Measurements from ENCODE around the gene ZACN. TPM values are rescaled to one million over a fixed set of nuclear protein-coding genes. Genes with fewer than 3 reads are reported as not detected.
"Not testable (repeated sequence)": the region's sequence is repeated elsewhere in the genome, so short reads cannot be mapped to it uniquely, and the experiment has no call there.

The ZACN gene
- total RNA-seq, 1 donor from 2014 or later: 0.29 TPM

GRCh38 chr17:76075364-76076145 lies 3.4 kb upstream of the ZACN start:
- H3K36me3 Mint-ChIP-seq: no peaks in the 10 kb centered on the region
- H3K4me3 Mint-ChIP-seq: peak overlapping the region; percentile 76
- peaks cover 68% of the 10 kb centered on the region for H3K27me3 Mint-ChIP-seq
- DNase-seq (ENCODE audit: extremely low spot score, unreplicated experiment): no peak
- TF ChIP-seq, protein P1, sequence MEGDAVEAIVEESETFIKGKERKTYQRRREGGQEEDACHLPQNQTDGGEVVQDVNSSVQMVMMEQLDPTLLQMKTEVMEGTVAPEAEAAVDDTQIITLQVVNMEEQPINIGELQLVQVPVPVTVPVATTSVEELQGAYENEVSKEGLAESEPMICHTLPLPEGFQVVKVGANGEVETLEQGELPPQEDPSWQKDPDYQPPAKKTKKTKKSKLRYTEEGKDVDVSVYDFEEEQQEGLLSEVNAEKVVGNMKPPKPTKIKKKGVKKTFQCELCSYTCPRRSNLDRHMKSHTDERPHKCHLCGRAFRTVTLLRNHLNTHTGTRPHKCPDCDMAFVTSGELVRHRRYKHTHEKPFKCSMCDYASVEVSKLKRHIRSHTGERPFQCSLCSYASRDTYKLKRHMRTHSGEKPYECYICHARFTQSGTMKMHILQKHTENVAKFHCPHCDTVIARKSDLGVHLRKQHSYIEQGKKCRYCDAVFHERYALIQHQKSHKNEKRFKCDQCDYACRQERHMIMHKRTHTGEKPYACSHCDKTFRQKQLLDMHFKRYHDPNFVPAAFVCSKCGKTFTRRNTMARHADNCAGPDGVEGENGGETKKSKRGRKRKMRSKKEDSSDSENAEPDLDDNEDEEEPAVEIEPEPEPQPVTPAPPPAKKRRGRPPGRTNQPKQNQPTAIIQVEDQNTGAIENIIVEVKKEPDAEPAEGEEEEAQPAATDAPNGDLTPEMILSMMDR (conservative IDR thresholded peaks at IDR 0.05): peak; percentile 30
- no peaks in the 10 kb centered on the region for H3K9me3 Mint-ChIP-seq
- peak overlapping the region; percentile 56 for H3K27ac Mint-ChIP-seq
- peaks cover 20% of the 10 kb centered on the region for H3K4me1 Mint-ChIP-seq (ENCODE audit: unreplicated experiment)

DNA sequence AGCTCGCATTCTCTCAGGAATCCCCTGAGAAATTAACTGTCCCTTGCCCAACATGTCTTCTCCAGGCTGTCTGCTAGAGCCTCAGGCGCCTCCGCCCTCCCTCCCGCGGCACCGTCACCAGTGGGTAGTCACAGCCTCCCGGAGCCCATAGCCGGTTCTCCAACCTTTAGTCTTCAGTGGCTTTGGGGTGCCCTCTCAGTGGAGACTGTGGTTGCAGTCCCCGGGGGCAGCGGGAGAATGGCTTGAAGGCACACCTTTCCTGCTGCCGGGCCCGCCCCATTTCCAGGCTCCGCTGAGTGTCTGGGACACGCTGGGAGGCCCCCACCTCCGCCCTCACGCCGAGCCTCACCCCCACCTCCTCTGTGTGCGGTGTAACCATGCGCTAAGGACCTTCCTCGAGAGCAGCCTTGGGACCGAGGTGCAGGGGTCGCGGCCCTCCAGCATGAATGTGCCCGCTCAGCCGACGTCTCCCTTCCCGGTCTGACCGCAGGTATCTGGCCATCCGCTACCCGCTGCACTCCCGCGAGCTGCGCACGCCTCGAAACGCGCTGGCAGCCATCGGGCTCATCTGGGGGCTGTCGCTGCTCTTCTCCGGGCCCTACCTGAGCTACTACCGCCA lies 2.7 kb upstream of the ZACN start:
- Mint-ChIP-seq H3K36me3 (no peaks in the 10 kb centered on the region), H3K9me3 (no peaks in the 10 kb centered on the region), H3K27me3 (peaks cover 74% of the 10 kb centered on the region), H3K4me1 (ENCODE audit: unreplicated experiment) (peaks cover 14% of the 10 kb centered on the region), H3K27ac (no peak overlapping the region), H3K4me3 (peak overlapping the region; percentile 74)
- no peak for DNase-seq (ENCODE audit: extremely low spot score, unreplicated experiment)
- TF ChIP-seq, protein P1 (conservative IDR thresholded peaks at IDR 0.05): no peak

DNA sequence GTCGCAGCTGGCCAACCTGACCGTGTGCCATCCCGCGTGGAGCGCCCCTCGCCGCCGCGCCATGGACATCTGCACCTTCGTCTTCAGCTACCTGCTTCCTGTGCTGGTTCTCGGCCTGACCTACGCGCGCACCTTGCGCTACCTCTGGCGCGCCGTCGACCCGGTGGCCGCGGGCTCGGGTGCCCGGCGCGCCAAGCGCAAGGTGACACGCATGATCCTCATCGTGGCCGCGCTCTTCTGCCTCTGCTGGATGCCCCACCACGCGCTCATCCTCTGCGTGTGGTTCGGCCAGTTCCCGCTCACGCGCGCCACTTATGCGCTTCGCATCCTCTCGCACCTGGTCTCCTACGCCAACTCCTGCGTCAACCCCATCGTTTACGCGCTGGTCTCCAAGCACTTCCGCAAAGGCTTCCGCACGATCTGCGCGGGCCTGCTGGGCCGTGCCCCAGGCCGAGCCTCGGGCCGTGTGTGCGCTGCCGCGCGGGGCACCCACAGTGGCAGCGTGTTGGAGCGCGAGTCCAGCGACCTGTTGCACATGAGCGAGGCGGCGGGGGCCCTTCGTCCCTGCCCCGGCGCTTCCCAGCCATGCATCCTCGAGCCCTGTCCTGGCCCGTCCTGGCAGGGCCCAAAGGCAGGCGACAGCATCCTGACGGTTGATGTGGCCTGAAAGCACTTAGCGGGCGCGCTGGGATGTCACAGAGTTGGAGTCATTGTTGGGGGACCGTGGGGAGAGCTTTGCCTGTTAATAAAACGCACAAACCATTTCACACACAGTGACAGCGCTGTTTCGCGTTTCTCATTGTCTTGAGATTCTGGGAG lies 2.0 kb upstream of the ZACN start:
- peak overlapping the region; percentile 74 for H3K4me3 Mint-ChIP-seq
- H3K9me3 Mint-ChIP-seq: no peaks in the 10 kb centered on the region
- TF ChIP-seq, protein P1 (conservative IDR thresholded peaks at IDR 0.05): no peak
- no peak for DNase-seq (ENCODE audit: extremely low spot score, unreplicated experiment)
- H3K4me1 Mint-ChIP-seq (ENCODE audit: unreplicated experiment): peaks cover 9% of the 10 kb centered on the region
- peaks cover 78% of the 10 kb centered on the region for H3K27me3 Mint-ChIP-seq
- no peak overlapping the region for H3K27ac Mint-ChIP-seq
- no peaks in the 10 kb centered on the region for H3K36me3 Mint-ChIP-seq

DNA sequence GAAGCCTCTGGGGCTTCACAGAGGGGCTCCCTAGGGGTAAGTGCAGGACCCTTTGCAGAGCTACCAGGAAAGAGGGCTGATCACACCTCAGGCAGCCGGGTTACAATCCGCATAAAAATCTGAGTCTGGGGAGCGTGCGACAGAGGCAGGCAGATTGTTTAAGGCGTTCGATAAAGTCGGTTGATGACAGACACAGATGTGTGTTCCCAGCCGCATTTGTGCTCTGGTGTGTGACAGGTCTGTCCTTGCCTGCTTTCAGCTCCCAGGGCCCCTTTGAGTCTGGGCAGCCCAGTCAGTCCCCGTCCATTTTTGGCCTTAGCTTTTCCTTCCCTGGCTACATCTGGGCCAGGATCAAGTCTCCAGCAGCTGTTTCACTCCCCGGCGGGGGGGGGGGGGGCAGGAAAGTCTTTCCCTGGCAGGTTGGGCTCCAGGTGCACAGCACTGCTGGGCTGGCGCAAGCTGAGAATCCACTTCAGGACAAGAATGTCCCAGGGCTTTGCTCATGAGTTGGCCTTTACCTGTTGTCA lies 1.3 kb upstream of the ZACN start:
- peaks cover 78% of the 10 kb centered on the region for H3K27me3 Mint-ChIP-seq
- no peaks in the 10 kb centered on the region for H3K36me3 Mint-ChIP-seq
- no peak overlapping the region for H3K4me3 Mint-ChIP-seq
- H3K27ac Mint-ChIP-seq: no peak overlapping the region
- no peak for DNase-seq (ENCODE audit: extremely low spot score, unreplicated experiment)
- H3K9me3 Mint-ChIP-seq: no peaks in the 10 kb centered on the region
- TF ChIP-seq, protein P1 (conservative IDR thresholded peaks at IDR 0.05): no peak
- peaks cover 13% of the 10 kb centered on the region for H3K4me1 Mint-ChIP-seq (ENCODE audit: unreplicated experiment)

- H3K27me3 Mint-ChIP-seq: peaks cover 78% of the 10 kb centered on the region
- DNase-seq (ENCODE audit: extremely low spot score, unreplicated experiment); H3K9me3 Mint-ChIP-seq; H3K36me3 Mint-ChIP-seq: not testable (repeated sequence)
- H3K4me3 Mint-ChIP-seq: peak overlapping the region; percentile 49
- H3K27ac Mint-ChIP-seq: peak overlapping the region; percentile 43
- H3K4me1 Mint-ChIP-seq (ENCODE audit: unreplicated experiment): peaks cover 16% of the 10 kb centered on the region
Measured at GRCh38 chr17:76078370-76078769, 612 bp upstream of the ZACN start.
